Measurements from ENCODE around the gene ANXA11.
"Not testable (repeated sequence)": the region's sequence is repeated elsewhere in the genome, so short reads cannot be mapped to it uniquely, and the experiment has no call there.

DNA sequence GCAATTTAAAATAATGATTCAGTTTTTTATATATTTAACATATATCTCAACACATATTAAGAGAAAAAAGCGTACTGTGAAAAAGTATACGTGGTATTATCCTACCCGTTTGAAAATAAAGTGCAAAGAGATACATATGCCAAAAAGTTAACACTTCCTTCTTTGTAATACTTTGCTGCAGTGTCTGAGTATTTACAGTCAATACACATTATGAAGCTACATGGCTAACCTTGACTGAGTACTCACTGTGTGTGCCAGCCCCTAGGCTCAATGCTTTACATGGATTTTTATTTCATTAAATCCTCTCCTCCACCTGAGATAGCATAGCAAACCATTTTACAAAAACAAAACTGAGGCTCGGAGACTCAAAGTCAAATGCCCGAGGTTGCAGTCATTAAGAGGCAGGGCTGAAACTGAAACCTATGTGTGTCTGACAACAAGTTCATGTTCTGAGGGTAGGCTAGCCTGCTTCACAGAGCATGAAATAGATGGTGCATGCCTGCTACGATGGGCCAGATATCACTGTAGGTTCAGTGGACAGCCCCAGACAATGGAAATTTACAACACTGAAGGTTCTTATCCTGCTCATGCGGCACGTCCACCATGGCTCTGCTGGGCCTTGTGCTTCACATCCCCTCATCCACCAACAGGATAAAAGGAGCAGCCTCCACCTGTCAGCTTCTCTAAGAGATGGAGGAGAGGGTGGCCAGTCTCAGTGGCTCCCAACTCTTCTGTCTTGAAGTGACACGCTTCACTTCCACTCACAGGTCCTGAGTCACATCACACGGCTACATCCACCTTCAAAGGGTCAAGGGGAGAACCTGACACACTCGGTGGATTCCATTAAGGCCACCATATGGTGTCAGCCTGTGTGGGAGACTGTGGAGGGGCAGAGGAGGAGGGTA is 29.2 kb upstream of the ANXA11 start:
- not testable (repeated sequence) for TF ChIP-seq CTCF (conservative IDR thresholded peaks at IDR 0.05; ENCODE audit: low read depth, low read length); EZH2phosphoT487 (IDR thresholded peaks at IDR 0.05; ENCODE audit: borderline replicate concordance, low read length)

Measured in PC-3 (cell line).